HEK293 (cell line): Measurements from ENCODE around the gene EBF3.

Experiments used
- CTCF ChIP-seq: fragments of 450-650 bp; formaldehyde crosslinking; IDR thresholded peaks from 2 replicates; pipeline ENCODE4 v1.5.1; 2016; ENCODE audit warnings: missing biosample characterization, missing genetic modification characterization
- SP3 ChIP-seq: fragments of 450-650 bp; formaldehyde crosslinking; IDR thresholded peaks from 2 replicates; pipeline ENCODE4 v1.5.1; 2016; ENCODE audit warnings: missing biosample characterization, missing genetic modification characterization
- WT1 ChIP-seq: fragments of 450-650 bp; formaldehyde crosslinking; IDR thresholded peaks from 2 replicates; pipeline ENCODE4 v1.5.1; 2016; ENCODE audit warnings: missing biosample characterization, missing genetic modification characterization
- ZBTB10 ChIP-seq: fragments of 450-650 bp; formaldehyde crosslinking; IDR thresholded peaks from 2 replicates; pipeline ENCODE4 v1.5.1; 2016; ENCODE audit warnings: missing biosample characterization, missing genetic modification characterization
- ZNF133 ChIP-seq: fragments of 450-650 bp; formaldehyde crosslinking; IDR thresholded peaks from 2 replicates; pipeline ENCODE4 v1.5.1; 2016; ENCODE audit warnings: missing biosample characterization, missing genetic modification characterization
- ZNF23 ChIP-seq: fragments of 450-650 bp; formaldehyde crosslinking; IDR thresholded peaks from 2 replicates; pipeline ENCODE4 v1.5.1; 2016; ENCODE audit warnings: missing biosample characterization, missing genetic modification characterization, borderline replicate concordance
- ZNF26 ChIP-seq: fragments of 450-650 bp; formaldehyde crosslinking; IDR thresholded peaks from 2 replicates; pipeline ENCODE4 v1.5.1; 2016; ENCODE audit warnings: missing biosample characterization, missing genetic modification characterization
- ZNF501 ChIP-seq: fragments of 450-650 bp; formaldehyde crosslinking; IDR thresholded peaks from 2 replicates; pipeline ENCODE4 v1.5.1; 2016; ENCODE audit warnings: missing biosample characterization, missing genetic modification characterization
- ZNF600 ChIP-seq: fragments of 450-650 bp; formaldehyde crosslinking; IDR thresholded peaks from 2 replicates; pipeline ENCODE4 v1.5.1; 2016; ENCODE audit warnings: missing biosample characterization, missing genetic modification characterization
- ZNF639 ChIP-seq: fragments of 450-650 bp; formaldehyde crosslinking; IDR thresholded peaks from 2 replicates; pipeline ENCODE4 v1.5.1; 2016; ENCODE audit warnings: missing biosample characterization, missing genetic modification characterization
- ZNF660 ChIP-seq: fragments of 450-650 bp; IDR thresholded peaks from 2 replicates; pipeline ENCODE4 v1.5.1; 2018; ENCODE audit warnings: missing biosample characterization, mild to moderate bottlenecking, missing genetic modification characterization
- ZSCAN4 ChIP-seq: fragments of 450-650 bp; formaldehyde crosslinking; IDR thresholded peaks from 2 replicates; pipeline ENCODE4 v1.5.1; 2017; ENCODE audit warnings: missing biosample characterization, missing genetic modification characterization
- ZXDB ChIP-seq: fragments of 450-650 bp; formaldehyde crosslinking; IDR thresholded peaks from 2 replicates; pipeline ENCODE4 v1.5.1; 2016; ENCODE audit warnings: missing biosample characterization, missing genetic modification characterization

- no peak for TF ChIP-seq ZNF600 (tag by site-specific recombination)
- TF ChIP-seq ZNF133 (tag by site-specific recombination) = no peak
- no peak for TF ChIP-seq ZNF639 (tag by site-specific recombination)
- TF ChIP-seq ZNF501 = no peak
- no peak for TF ChIP-seq ZNF26 (tag by site-specific recombination)
- TF ChIP-seq ZNF660 (tag by site-specific recombination) = no peak
- TF ChIP-seq ZBTB10 (tag by site-specific recombination) = no peak
- TF ChIP-seq WT1 (tag by site-specific recombination) = no peak
- no peak for TF ChIP-seq SP3
- TF ChIP-seq CTCF (tag by site-specific recombination) = no peak
- TF ChIP-seq ZSCAN4 (tag by site-specific recombination) = no peak
- no peak for TF ChIP-seq ZNF23 (tag by site-specific recombination)
- no peak for TF ChIP-seq ZXDB
Measured at GRCh38 chr10:129825826-129826225, 138.2 kb downstream of the EBF3 start.
